Epithelial cell of prostate (primary cell): Measurements from ENCODE around the gene ZCCHC24.
A peak's percentile ranks its signal among the peaks of the same experiment; 100 is the strongest.

ENCODE experiments used
- DNase-seq: peaks from one replicate; pipeline ENCODE4 v3.0.0-alpha.2; 2011; ENCODE audit warnings: low read depth, low spot score
- H3K27ac ChIP-seq: fragments of 450-650 bp; 2 replicates; pipeline ENCODE4 v1.5.1; 2017; ENCODE audit warnings: mild to moderate bottlenecking

The ZCCHC24 gene

DNA sequence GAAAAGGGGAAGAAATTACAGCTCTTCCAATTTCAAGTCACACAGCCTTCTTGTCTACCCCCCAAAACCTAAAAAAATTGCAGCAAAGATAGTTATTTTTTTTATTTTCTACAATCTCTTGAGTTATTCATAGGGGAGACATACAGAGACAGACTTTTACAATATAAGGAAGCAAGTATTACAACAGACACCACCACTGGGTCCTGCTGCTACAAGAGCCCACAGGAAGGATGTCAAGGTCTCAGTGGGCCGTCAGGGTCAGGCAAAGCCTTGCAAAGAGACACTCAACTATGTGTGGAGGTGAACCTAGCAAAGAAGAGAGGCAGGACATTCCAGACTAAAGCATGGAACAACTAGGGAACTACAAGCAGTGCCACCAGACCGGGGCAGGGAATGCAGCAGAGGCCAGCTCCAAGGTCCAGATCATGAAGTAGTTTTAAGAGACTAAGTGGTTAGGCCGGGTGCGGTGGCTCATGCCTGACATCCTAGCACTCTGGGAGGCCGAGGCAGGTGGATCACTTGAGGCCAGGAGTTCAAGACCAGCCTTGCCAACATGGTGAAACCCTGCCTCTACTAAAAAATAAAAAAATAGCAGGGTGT is 28.2 kb upstream of the ZCCHC24 start:
- no peak overlapping the region for H3K27ac ChIP-seq
- DNase-seq = no peak

GRCh38 chr10:79472951-79473350 is 27.5 kb upstream of the ZCCHC24 start:
- no peak overlapping the region for H3K27ac ChIP-seq
- no peak for DNase-seq

DNA sequence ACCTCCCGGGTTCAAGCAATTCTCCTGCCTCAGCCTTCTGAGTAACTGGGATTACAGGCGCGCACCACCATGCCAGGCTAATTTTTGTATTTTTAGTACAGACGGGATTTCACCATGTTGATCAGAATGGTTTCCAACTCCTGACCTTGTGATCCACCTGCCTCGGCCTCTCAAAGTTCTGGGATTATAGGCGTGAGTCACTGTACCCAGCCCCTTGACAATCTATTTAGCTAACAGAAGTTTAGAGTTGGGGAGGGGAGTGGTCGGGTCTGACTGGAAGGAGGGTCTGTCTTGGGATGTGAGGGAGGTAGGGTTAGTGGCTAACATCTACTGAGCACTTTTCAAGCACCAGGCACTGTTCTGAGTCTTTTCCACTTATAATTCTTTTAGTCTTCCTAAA is 27.0 kb upstream of the ZCCHC24 start:
- H3K27ac ChIP-seq = no peak overlapping the region
- DNase-seq = no peak

DNA sequence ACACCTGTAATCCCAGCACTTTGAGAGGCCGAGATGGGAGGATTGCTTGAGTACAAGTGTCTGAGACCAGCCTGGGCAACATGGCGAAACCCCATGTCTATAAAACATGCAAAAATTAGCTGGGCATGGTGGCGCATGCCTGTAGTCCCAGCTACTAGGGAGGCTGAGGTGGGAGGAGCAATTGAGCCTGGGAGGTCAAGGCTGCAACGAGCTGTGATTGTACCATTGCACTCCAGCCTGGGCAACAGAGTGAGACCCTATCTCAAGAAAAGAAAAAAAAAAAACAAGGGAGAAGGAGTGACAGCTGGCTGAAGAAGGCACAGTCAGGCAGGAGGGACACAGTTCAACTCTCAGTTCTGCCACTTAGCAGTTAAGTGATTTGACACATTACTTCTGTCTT is 26.4 kb upstream of the ZCCHC24 start:
- no peak overlapping the region for H3K27ac ChIP-seq

GRCh38 chr10:79470096-79470495 is 24.7 kb upstream of the ZCCHC24 start:
- H3K27ac ChIP-seq = no peak overlapping the region
- DNase-seq = no peak

More for the DNA sequence above, 26.4 kb upstream of the ZCCHC24 start:
- DNase-seq = no peak

- DNase-seq = no peak
- H3K27ac ChIP-seq = no peak overlapping the region
Measured at GRCh38 chr10:79468841-79469585, 23.6 kb upstream of the ZCCHC24 start.

GRCh38 chr10:79468015-79468560 is 22.7 kb upstream of the ZCCHC24 start:
- H3K27ac ChIP-seq = no peak overlapping the region
- DNase-seq = no peak

- H3K27ac ChIP-seq = no peak overlapping the region
- DNase-seq = no peak
Measured at GRCh38 chr10:79465341-79465740, 19.9 kb upstream of the ZCCHC24 start.

GRCh38 chr10:79463578-79464496 is 18.4 kb upstream of the ZCCHC24 start:
- H3K27ac ChIP-seq = no peak overlapping the region
- DNase-seq = no peak

- H3K27ac ChIP-seq = no peak overlapping the region
- DNase-seq = no peak
Measured at GRCh38 chr10:79460687-79461086, 15.3 kb upstream of the ZCCHC24 start.

DNA sequence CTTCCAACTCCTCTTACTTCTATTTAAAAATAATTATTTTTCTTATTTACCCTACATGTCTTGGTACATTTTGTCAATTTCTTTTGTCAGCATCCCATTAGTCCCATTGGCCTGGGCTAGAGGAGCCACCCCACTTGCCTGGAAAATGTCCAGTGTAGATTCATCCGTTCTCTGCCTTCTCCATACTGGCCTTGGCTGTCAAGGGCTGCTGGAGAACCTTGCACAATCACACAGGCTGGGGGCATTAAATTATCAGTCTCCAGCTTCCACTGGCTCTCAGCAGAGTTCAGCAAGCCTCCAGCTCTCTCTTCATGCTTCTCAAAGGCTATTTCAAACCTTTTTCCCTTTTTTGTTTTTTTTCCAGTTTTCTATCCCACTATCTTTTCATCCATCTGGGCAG is 13.8 kb upstream of the ZCCHC24 start:
- H3K27ac ChIP-seq = no peak overlapping the region
- no peak for DNase-seq

DNA sequence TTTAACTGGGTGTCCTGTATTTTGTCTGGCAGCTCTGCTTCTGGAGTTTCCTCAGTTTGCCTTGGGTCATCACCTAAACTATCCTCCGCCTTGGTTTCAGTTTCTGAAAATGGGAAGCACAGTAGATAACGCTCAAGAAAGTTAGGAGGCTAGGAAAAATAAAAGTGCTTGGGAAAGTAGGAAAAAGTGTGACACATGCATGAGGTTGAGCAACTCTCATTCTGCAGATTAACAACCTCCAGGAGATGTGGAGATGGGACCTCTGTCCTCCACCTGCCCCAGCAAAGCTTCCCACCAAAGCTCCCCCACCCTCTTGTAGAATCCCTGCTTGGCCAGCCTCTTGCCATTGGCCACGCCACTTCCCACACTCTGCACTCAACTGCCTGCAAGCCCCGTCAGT is 13.1 kb upstream of the ZCCHC24 start:
- DNase-seq = no peak
- H3K27ac ChIP-seq = no peak overlapping the region

- no peak for DNase-seq
- no peak overlapping the region for H3K27ac ChIP-seq
Measured at GRCh38 chr10:79457256-79457785, 11.9 kb upstream of the ZCCHC24 start.

- DNase-seq = peak; percentile 40
- H3K27ac ChIP-seq = no peak overlapping the region
Measured at GRCh38 chr10:79454259-79454658, 8.8 kb upstream of the ZCCHC24 start.

DNA sequence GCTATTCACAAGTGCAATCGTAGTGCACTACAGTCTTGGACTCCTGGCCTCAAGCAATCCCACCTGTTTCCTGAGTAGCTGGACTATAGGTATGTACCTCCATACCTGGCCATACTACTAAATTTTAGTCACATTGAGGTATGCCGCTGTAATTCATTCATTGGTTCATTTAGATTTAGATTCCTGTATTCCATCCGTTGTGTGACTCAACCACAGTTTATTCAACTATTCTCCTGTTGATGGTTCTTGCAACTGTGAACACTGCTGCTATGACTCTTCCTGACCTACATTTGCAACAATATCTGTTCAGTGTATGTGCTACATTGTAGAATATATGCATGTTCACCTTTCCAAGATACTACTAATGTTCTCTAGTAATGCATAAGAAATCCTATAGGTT is 8.0 kb upstream of the ZCCHC24 start:
- no peak overlapping the region for H3K27ac ChIP-seq
- no peak for DNase-seq

DNA sequence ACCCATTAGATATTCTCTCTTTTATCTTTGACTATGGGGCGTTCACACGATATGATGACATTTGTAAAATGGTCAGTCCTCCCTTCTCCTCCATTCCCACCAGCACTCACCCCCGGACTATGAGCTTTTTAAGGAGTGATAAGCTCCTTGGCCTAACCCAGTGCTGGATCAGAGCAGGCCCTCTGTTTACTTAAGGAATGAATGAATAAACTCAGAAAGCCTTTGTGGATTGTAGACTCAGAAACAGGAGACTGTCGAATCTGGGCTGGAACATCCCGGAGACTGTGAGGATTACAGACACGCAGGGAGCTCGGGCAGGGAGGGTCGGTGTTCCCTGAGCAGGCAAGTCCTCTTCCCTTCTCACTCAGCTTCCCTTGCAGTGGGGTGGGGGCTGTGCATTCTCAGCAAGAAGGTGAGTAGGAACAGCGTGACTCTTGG is 6.8 kb upstream of the ZCCHC24 start:
- no peak for DNase-seq
- no peak overlapping the region for H3K27ac ChIP-seq

- no peak for DNase-seq
- H3K27ac ChIP-seq = no peak overlapping the region
Measured at GRCh38 chr10:79451046-79451699, 5.7 kb upstream of the ZCCHC24 start.

DNA sequence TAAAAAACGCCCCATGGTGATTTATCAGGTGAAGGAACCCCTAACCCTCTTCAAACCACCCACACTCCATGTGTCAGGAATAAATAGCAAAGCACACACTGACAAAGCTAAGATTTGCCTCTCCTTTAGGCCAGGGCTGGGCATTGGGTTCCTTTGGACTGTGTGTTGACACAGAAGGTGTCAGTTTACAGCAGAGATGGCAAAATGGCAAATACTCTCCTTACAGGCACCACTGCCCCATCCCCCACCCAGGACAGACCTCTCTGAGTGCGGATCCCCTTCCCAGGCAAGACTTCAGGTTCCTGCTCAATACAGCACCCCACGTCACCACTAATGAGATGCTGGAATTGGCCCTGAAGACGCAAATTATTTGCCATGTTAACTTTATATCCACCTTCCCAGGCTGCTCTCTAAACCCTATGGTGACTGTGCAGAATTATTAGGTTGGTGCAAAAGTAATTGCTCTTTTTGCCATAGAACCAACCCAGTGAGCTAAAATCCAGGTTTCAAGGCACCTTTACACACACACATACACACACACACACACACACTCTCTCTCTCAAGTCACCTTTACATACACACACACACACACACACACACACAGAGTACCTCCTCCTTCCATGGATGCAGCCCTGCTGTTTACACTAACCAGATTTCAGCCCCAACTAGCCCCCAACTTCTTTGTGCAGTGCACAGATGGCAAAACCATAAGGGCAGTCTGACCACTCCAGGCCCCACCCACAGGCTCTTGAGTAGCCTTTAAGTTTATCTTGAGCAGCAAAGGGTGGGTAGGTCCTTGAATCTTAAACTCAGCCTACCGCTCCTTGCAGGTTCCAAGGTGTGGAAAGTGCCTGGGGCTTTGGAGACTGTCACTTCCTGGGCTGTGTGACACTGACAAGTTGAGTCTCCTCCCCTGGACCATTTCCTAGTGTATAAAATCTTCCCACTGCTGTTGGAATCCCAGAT is 4.0 kb upstream of the ZCCHC24 start:
- DNase-seq = no peak
- no peak overlapping the region for H3K27ac ChIP-seq

- H3K27ac ChIP-seq = no peak overlapping the region
- no peak for DNase-seq
Measured at GRCh38 chr10:79448732-79449049, 3.3 kb upstream of the ZCCHC24 start.
